A549 treated with Mapracorat at 1 μM for 4 hours (cell line): Measurements from ENCODE around the gene PRAMEF10. TPM values are rescaled to one million over a fixed set of nuclear protein-coding genes. Genes with fewer than 3 reads are reported as not detected.

Source experiments
- total RNA-seq: library from RNA; stranded (reverse); fragments of 200-300 nt; extraction: Qiagen RNA extraction; gene quantifications from 5 replicates; pipeline ENCODE4 v1.2.3, GENCODE V29; 2022

The PRAMEF10 gene
- not detected in 5 replicates for total RNA-seq

GRCh38 chr1:12898170-12898569, at the start of gene PRAMEF10:
PRAMEF10 (minus strand) TSS chr1:12898270; CDS start chr1:12895847, 2,423 bp downstream.

GRCh38 chr1:12947480-12947879, 49.4 kb upstream of the PRAMEF10 start, which contains the start of gene PRAMEF6:
PRAMEF6 (minus strand) TSS chr1:12947580; CDS start chr1:12942518, 5,062 bp downstream.

GRCh38 chr1:12916310-12916709, 18.2 kb upstream of the PRAMEF10 start, which contains the start of gene PRAMEF7:
PRAMEF7 (plus strand) TSS chr1:12916610; CDS start chr1:12917693, 1,083 bp downstream.

GRCh38 chr1:12886101-12886500, 12.0 kb downstream of the PRAMEF10 start, which contains the start of gene PRAMEF4:
PRAMEF4 (minus strand) TSS chr1:12886201; CDS start chr1:12883394, 2,807 bp downstream.

GRCh38 chr1:12856786-12857185, 41.3 kb downstream of the PRAMEF10 start, which contains the start of gene PRAMEF2:
PRAMEF2 (plus strand) TSS chr1:12857086; CDS start chr1:12859010, 1,924 bp downstream.

GRCh38 chr1:12848620-12849019, 49.5 kb downstream of the PRAMEF10 start, which contains the start of gene HNRNPCL1:
HNRNPCL1 (minus strand) TSS chr1:12848720; CDS start chr1:12848289, 431 bp downstream.

Other genes with a start within 250 kb of the PRAMEF10 start
- not detected in 5 replicates for gene AADACL3, start 182.2 kb downstream of the PRAMEF10 start, total RNA-seq
- gene CFAP107, start 152.1 kb downstream of the PRAMEF10 start, total RNA-seq: not detected in 5 replicates
- not detected in 5 replicates for gene PRAMEF12, start 124.5 kb downstream of the PRAMEF10 start, total RNA-seq
- gene PRAMEF1, start 106.9 kb downstream of the PRAMEF10 start, total RNA-seq: not detected in 5 replicates
- not detected in 5 replicates for gene PRAMEF11, start 66.9 kb downstream of the PRAMEF10 start, total RNA-seq
- gene HNRNPCL1, start 49.5 kb downstream of the PRAMEF10 start, total RNA-seq: not detected in 5 replicates
- gene PRAMEF2, start 41.2 kb downstream of the PRAMEF10 start, total RNA-seq: 0.09 TPM in 1 of 5 replicates, not detected in the others
- gene PRAMEF4, start 12.1 kb downstream of the PRAMEF10 start, total RNA-seq: not detected in 5 replicates
- gene PRAMEF7, start 18.3 kb upstream of the PRAMEF10 start, total RNA-seq: not detected in 5 replicates
- gene PRAMEF6, start 49.3 kb upstream of the PRAMEF10 start, total RNA-seq: not detected in 5 replicates
- not detected in 5 replicates for gene PRAMEF27, start 158.3 kb upstream of the PRAMEF10 start, total RNA-seq
- gene HNRNPCL3, start 162.5 kb upstream of the PRAMEF10 start, total RNA-seq: not detected in 5 replicates
- gene PRAMEF25, start 172.5 kb upstream of the PRAMEF10 start, total RNA-seq: not detected in 5 replicates
- gene HNRNPCL2, start 218.6 kb upstream of the PRAMEF10 start, total RNA-seq: not detected in 5 replicates